DND-41 (cell line): ENCODE measurements around the gene DOK6.

ENCODE experiments used
- EZH2 ChIP-seq: IDR thresholded peaks from 3 replicates; pipeline ENCODE4 v1.6.1; 2012; ENCODE audit warnings: borderline replicate concordance, low read depth, mild to moderate bottlenecking, moderate library complexity, low read length, inconsistent platforms; ENCODE audit not compliant: severe bottlenecking
- TF ChIP-seq, protein P1 (sequence below): IDR thresholded peaks from 2 replicates; pipeline ENCODE4 v1.5.1; 2012; ENCODE audit warnings: borderline replicate concordance, low read length, moderate library complexity, mild to moderate bottlenecking; ENCODE audit not compliant: poor library complexity, severe bottlenecking; ENCODE audit errors: extremely low read depth

DNA sequence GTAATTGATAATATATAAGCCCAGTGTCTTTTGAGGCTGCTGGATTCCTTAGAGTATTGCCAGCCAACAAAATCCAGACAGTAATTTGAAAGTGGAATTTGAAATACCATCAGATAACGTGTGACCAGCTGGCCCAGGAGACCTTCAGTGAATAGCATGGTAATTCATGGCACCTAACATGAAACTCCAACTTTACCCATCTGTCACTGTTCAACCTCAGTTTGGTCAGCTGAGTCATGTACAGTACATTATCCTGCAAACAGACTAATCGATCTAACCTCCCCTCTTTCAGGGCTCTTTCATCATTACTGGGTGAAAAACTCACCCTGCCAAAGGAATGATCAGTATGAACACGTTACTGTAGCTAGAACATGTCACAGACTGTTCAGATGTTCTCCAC is 230.6 kb downstream of the DOK6 start:
- TF ChIP-seq, protein P1, sequence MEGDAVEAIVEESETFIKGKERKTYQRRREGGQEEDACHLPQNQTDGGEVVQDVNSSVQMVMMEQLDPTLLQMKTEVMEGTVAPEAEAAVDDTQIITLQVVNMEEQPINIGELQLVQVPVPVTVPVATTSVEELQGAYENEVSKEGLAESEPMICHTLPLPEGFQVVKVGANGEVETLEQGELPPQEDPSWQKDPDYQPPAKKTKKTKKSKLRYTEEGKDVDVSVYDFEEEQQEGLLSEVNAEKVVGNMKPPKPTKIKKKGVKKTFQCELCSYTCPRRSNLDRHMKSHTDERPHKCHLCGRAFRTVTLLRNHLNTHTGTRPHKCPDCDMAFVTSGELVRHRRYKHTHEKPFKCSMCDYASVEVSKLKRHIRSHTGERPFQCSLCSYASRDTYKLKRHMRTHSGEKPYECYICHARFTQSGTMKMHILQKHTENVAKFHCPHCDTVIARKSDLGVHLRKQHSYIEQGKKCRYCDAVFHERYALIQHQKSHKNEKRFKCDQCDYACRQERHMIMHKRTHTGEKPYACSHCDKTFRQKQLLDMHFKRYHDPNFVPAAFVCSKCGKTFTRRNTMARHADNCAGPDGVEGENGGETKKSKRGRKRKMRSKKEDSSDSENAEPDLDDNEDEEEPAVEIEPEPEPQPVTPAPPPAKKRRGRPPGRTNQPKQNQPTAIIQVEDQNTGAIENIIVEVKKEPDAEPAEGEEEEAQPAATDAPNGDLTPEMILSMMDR, result no peak
- TF ChIP-seq EZH2, result no peak
